ENCODE measurements around the gene SLC36A3. TPM values are rescaled to one million over a fixed set of nuclear protein-coding genes. Genes with fewer than 3 reads are reported as not detected.

The SLC36A3 gene
- total and polyA plus RNA-seq, 2 of the 8 experiments (the other 6 are each of a cell fraction or from before 2014, with no cell fraction given), result not detected

DNA sequence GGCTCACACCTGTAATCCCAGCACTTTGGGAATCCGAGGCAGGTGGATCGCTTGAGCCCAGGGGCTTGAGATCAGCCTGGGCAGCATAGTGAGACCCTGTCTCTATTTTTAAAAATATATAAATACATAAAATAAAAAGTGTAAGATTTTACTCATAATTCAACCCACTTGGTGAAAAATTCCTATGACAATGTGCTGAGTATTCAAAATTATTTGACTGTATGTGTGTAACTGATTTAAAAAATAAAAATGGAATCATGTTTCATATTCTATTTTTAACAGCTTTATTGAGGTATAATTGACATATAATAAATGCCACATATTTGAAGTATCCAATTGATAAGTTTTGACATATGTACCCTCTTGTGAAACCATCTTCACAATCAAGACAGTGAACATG, 27.8 kb downstream of the SLC36A3 start (continued):
- TF ChIP-seq, protein P1, sequence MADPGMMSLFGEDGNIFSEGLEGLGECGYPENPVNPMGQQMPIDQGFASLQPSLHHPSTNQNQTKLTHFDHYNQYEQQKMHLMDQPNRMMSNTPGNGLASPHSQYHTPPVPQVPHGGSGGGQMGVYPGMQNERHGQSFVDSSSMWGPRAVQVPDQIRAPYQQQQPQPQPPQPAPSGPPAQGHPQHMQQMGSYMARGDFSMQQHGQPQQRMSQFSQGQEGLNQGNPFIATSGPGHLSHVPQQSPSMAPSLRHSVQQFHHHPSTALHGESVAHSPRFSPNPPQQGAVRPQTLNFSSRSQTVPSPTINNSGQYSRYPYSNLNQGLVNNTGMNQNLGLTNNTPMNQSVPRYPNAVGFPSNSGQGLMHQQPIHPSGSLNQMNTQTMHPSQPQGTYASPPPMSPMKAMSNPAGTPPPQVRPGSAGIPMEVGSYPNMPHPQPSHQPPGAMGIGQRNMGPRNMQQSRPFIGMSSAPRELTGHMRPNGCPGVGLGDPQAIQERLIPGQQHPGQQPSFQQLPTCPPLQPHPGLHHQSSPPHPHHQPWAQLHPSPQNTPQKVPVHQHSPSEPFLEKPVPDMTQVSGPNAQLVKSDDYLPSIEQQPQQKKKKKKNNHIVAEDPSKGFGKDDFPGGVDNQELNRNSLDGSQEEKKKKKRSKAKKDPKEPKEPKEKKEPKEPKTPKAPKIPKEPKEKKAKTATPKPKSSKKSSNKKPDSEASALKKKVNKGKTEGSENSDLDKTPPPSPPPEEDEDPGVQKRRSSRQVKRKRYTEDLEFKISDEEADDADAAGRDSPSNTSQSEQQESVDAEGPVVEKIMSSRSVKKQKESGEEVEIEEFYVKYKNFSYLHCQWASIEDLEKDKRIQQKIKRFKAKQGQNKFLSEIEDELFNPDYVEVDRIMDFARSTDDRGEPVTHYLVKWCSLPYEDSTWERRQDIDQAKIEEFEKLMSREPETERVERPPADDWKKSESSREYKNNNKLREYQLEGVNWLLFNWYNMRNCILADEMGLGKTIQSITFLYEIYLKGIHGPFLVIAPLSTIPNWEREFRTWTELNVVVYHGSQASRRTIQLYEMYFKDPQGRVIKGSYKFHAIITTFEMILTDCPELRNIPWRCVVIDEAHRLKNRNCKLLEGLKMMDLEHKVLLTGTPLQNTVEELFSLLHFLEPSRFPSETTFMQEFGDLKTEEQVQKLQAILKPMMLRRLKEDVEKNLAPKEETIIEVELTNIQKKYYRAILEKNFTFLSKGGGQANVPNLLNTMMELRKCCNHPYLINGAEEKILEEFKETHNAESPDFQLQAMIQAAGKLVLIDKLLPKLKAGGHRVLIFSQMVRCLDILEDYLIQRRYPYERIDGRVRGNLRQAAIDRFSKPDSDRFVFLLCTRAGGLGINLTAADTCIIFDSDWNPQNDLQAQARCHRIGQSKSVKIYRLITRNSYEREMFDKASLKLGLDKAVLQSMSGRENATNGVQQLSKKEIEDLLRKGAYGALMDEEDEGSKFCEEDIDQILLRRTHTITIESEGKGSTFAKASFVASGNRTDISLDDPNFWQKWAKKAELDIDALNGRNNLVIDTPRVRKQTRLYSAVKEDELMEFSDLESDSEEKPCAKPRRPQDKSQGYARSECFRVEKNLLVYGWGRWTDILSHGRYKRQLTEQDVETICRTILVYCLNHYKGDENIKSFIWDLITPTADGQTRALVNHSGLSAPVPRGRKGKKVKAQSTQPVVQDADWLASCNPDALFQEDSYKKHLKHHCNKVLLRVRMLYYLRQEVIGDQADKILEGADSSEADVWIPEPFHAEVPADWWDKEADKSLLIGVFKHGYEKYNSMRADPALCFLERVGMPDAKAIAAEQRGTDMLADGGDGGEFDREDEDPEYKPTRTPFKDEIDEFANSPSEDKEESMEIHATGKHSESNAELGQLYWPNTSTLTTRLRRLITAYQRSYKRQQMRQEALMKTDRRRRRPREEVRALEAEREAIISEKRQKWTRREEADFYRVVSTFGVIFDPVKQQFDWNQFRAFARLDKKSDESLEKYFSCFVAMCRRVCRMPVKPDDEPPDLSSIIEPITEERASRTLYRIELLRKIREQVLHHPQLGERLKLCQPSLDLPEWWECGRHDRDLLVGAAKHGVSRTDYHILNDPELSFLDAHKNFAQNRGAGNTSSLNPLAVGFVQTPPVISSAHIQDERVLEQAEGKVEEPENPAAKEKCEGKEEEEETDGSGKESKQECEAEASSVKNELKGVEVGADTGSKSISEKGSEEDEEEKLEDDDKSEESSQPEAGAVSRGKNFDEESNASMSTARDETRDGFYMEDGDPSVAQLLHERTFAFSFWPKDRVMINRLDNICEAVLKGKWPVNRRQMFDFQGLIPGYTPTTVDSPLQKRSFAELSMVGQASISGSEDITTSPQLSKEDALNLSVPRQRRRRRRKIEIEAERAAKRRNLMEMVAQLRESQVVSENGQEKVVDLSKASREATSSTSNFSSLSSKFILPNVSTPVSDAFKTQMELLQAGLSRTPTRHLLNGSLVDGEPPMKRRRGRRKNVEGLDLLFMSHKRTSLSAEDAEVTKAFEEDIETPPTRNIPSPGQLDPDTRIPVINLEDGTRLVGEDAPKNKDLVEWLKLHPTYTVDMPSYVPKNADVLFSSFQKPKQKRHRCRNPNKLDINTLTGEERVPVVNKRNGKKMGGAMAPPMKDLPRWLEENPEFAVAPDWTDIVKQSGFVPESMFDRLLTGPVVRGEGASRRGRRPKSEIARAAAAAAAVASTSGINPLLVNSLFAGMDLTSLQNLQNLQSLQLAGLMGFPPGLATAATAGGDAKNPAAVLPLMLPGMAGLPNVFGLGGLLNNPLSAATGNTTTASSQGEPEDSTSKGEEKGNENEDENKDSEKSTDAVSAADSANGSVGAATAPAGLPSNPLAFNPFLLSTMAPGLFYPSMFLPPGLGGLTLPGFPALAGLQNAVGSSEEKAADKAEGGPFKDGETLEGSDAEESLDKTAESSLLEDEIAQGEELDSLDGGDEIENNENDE (IDR thresholded peaks at IDR 0.05; ENCODE audit: insufficient replicate concordance, low read length), result no peak
- TF ChIP-seq EGR1 (IDR thresholded peaks at IDR 0.05; ENCODE audit: borderline replicate concordance, low read depth, low read length), result no peak
- no peak for TF ChIP-seq KDM5A (IDR thresholded peaks at IDR 0.05; ENCODE audit: low read length)

Measured in H1 (cell line).